Caco-2 (cell line): ENCODE measurements around the gene MED12L. TPM values are rescaled to one million over a fixed set of nuclear protein-coding genes. Genes with fewer than 3 reads are reported as not detected.

Source experiments
- BruUV-seq: library from RNA; stranded (reverse); fragments of 400-500 nt; replicated peaks from 2 replicates; lab custom pipeline; 2021; lab: Mats Ljungman, UMichigan
- CTCF ChIA-PET: fragments of 300-600 bp; sonication (Branson Sonifier 250); formaldehyde crosslinking; loops from one replicate; lab custom pipeline; 2022; ENCODE audit warnings: antibody characterized with exemption; lab: Charles Lee
- POLR2A ChIA-PET: fragments of 300-600 bp; sonication (Branson Sonifier 250); formaldehyde crosslinking; loops from one replicate; lab custom pipeline; 2022; ENCODE audit warnings: antibody characterized with exemption; lab: Charles Lee
- DNase-seq, 2 experiments: peaks; one replicate each; pipeline versions ENCODE4 v3.0.0 to v3.0.0-alpha.2; 2020 to 2022
- H3K27me3 ChIP-seq: replicated peaks from 2 replicates; pipeline ENCODE4 v1.6.0; 2011; ENCODE audit warnings: low read length; ENCODE audit not compliant: control insufficient read depth, insufficient read depth
- H3K36me3 ChIP-seq: 2 replicates; pipeline ENCODE4 v1.5.1; 2011; ENCODE audit warnings: low read length; ENCODE audit not compliant: control insufficient read depth, insufficient read depth
- H3K4me1 ChIP-seq: fragments of 250-450 bp; sonication (Bioruptor Pico); 2 replicates; pipeline ENCODE4 v1.5.1; 2020; ENCODE audit warnings: mild to moderate bottlenecking
- H3K4me3 ChIP-seq: 2 replicates; pipeline ENCODE4 v1.5.1; 2011; ENCODE audit warnings: low read depth, mild to moderate bottlenecking, control low read depth, low read length
- H3K9me3 ChIP-seq: fragments of 250-450 bp; sonication (Bioruptor Pico); 2 replicates; pipeline ENCODE4 v1.5.1; 2020; ENCODE audit warnings: mild to moderate bottlenecking, moderate library complexity
- H3K27ac Mint-ChIP-seq: one replicate; pipeline ENCODE4 v1.8.0; 2022; ENCODE audit warnings: mixed read lengths; ENCODE audit not compliant: unreplicated experiment
- H3K27me3 Mint-ChIP-seq: one replicate; pipeline ENCODE4 v1.8.0; 2022; ENCODE audit warnings: mixed read lengths; ENCODE audit not compliant: insufficient read depth, unreplicated experiment
- H3K36me3 Mint-ChIP-seq: one replicate; pipeline ENCODE4 v1.8.0; 2022; ENCODE audit warnings: mild to moderate bottlenecking, mixed read lengths; ENCODE audit not compliant: insufficient read depth, unreplicated experiment
- H3K4me1 Mint-ChIP-seq: one replicate; pipeline ENCODE4 v1.8.0; 2022; ENCODE audit warnings: low read depth, mixed read lengths; ENCODE audit not compliant: unreplicated experiment
- H3K4me3 Mint-ChIP-seq: one replicate; pipeline ENCODE4 v1.8.0; 2022; ENCODE audit warnings: mild to moderate bottlenecking, moderate library complexity, mixed read lengths; ENCODE audit not compliant: unreplicated experiment
- H3K9me3 Mint-ChIP-seq: one replicate; pipeline ENCODE4 v1.8.0; 2022; ENCODE audit warnings: mixed read lengths; ENCODE audit not compliant: unreplicated experiment
- intact Hi-C: fragments of 100-400 bp; cut with micrococcal nuclease; formaldehyde crosslinking; loops from one replicate; pipeline ENCODE4 v1.10.0; 2022; ENCODE audit not compliant: unreplicated experiment
- total RNA-seq: library from RNA; stranded (reverse); gene quantifications from 2 replicates; pipeline ENCODE4 v1.2.3, GENCODE V29; 2022
- TF ChIP-seq, protein P1 (sequence below), 2 experiments: fragments of 200-600 bp in 1 of 2; IDR thresholded peaks; 1 replicate in 1 of 2; 2 replicates in 1 of 2; pipeline versions ENCODE4 v1.5.1 to v1.8.0; 2011 to 2022; ENCODE audit warnings: antibody characterized with exemption in 1 of 2, control low read depth in 1 of 2, inconsistent platforms in 1 of 2, low read depth in 1 of 2, low read length in 1 of 2, mild to moderate bottlenecking in 1 of 2, moderate library complexity in 1 of 2; ENCODE audit not compliant: insufficient read depth in 1 of 2, severe bottlenecking in 1 of 2, unreplicated experiment in 1 of 2

MED12L gene
- total RNA-seq, 1 experiment from 2014 or later: 21.5 TPM

DNA sequence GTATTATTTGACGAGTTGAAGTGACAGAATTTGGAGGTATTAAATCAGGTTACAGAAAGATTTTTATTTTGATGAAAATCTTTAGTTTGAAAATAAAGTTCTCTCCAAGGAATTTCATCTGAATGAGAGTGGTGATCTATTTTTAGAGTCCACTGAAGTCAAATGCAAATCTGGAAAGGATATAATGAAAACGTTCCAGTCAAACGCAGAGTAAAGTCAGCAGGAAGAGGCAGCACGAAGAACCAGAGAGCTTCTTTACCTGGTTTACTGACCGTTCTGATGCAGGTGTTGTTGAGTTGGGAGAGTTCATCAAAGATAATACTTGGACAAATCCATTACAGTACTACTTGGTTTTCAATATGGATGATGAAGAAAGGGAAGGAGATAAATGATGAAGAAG, 184.2 kb downstream of the MED12L start:
- Mint-ChIP-seq H3K36me3 (no peaks in the 10 kb centered on the region), H3K27ac (no peak overlapping the region), H3K4me3 (no peak overlapping the region), H3K9me3 (no peaks in the 10 kb centered on the region), H3K4me1 (no peaks in the 10 kb centered on the region), H3K27me3 (no peaks in the 10 kb centered on the region)
- CTCF ChIA-PET: no interaction called here
- Histone ChIP-seq H3K4me1 (no peaks in the 10 kb centered on the region), H3K36me3 (no peaks in the 10 kb centered on the region), H3K9me3 (no peaks in the 10 kb centered on the region), H3K4me3 (no peak overlapping the region), H3K27me3 (no peaks in the 10 kb centered on the region)
- no TSS peak for BruUV-seq
- TF ChIP-seq, protein P1, sequence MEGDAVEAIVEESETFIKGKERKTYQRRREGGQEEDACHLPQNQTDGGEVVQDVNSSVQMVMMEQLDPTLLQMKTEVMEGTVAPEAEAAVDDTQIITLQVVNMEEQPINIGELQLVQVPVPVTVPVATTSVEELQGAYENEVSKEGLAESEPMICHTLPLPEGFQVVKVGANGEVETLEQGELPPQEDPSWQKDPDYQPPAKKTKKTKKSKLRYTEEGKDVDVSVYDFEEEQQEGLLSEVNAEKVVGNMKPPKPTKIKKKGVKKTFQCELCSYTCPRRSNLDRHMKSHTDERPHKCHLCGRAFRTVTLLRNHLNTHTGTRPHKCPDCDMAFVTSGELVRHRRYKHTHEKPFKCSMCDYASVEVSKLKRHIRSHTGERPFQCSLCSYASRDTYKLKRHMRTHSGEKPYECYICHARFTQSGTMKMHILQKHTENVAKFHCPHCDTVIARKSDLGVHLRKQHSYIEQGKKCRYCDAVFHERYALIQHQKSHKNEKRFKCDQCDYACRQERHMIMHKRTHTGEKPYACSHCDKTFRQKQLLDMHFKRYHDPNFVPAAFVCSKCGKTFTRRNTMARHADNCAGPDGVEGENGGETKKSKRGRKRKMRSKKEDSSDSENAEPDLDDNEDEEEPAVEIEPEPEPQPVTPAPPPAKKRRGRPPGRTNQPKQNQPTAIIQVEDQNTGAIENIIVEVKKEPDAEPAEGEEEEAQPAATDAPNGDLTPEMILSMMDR (IDR thresholded peaks at IDR 0.05; ENCODE audit: insufficient read depth in 1 of 2, low read depth in 1 of 2, low read length in 1 of 2, severe bottlenecking in 1 of 2, unreplicated experiment in 1 of 2): no peak
- intact Hi-C loops: no loop called here
- no peak for DNase-seq
- POLR2A ChIA-PET: no interaction called here

GRCh38 chr3:151275091-151275490, 189.6 kb downstream of the MED12L start:
- TF ChIP-seq, protein P1 (IDR thresholded peaks at IDR 0.05; ENCODE audit: insufficient read depth in 1 of 2, low read depth in 1 of 2, low read length in 1 of 2, severe bottlenecking in 1 of 2, unreplicated experiment in 1 of 2): no peak
- ChIA-PET CTCF (no interaction called here), POLR2A (no interaction called here)
- no peak overlapping the region for H3K4me3 ChIP-seq
- Mint-ChIP-seq H3K9me3 (no peaks in the 10 kb centered on the region), H3K4me1 (no peaks in the 10 kb centered on the region), H3K36me3 (no peaks in the 10 kb centered on the region), H3K27me3 (no peaks in the 10 kb centered on the region), H3K27ac (no peak overlapping the region), H3K4me3 (no peak overlapping the region)
- no peak for DNase-seq
- no peaks in the 10 kb centered on the region for H3K9me3 ChIP-seq
- intact Hi-C loops: no loop called here
- no peaks in the 10 kb centered on the region for H3K4me1 ChIP-seq
- BruUV-seq: no TSS peak
- H3K36me3 ChIP-seq: no peaks in the 10 kb centered on the region
- no peaks in the 10 kb centered on the region for H3K27me3 ChIP-seq

DNA sequence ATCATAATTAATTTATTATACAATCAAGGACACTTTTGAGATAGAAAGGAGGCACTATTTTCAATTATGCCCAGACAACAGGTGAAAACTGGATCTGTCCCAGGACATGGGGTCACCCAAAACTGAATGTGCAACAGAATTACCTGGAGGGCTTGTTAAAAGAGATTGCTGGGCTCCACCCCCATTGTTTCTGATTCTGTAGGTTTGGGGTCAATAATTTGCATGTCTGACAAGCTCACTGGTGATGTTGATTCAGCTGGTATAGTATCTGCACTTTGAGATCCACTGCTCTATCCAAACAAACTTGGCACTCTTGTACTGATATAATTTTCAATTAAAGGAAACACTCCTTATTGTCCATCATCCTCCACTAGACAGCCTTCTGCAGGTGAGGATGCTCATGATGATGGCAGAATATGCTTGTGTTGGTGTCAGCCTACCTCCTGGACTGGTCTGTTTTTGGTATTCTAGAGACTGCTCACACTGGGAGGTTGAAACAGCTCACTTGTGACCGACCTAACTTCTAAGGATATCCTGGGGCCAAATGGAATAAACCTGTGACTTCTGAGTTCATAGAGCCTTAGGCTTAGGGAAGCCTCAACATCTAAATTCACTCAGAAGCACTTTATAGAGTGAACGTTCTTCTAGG, 190.7 kb downstream of the MED12L start:
- Histone ChIP-seq H3K4me3 (no peak overlapping the region), H3K36me3 (no peaks in the 10 kb centered on the region), H3K27me3 (no peaks in the 10 kb centered on the region), H3K9me3 (no peaks in the 10 kb centered on the region), H3K4me1 (no peaks in the 10 kb centered on the region)
- Mint-ChIP-seq H3K4me1 (no peaks in the 10 kb centered on the region), H3K27ac (no peak overlapping the region), H3K4me3 (no peak overlapping the region), H3K36me3 (no peaks in the 10 kb centered on the region), H3K9me3 (no peaks in the 10 kb centered on the region), H3K27me3 (no peaks in the 10 kb centered on the region)
- intact Hi-C loops: no loop called here
- DNase-seq: no peak
- BruUV-seq: no TSS peak
- ChIA-PET CTCF (no interaction called here), POLR2A (no interaction called here)
- TF ChIP-seq, protein P1 (IDR thresholded peaks at IDR 0.05; ENCODE audit: insufficient read depth in 1 of 2, low read depth in 1 of 2, low read length in 1 of 2, severe bottlenecking in 1 of 2, unreplicated experiment in 1 of 2): no peak
